ENCODE results near the gene ACAD10. TPM values are rescaled to one million over a fixed set of nuclear protein-coding genes. Genes with fewer than 3 reads are reported as not detected.

The ACAD10 gene
- total RNA-seq, 1 donor from 2014 or later: 36.6 TPM

GRCh38 chr12:111656016-111656415, 29.8 kb upstream of the ACAD10 start:
- Histone ChIP-seq H3K36me3 (peaks cover 99% of the 10 kb centered on the region), H3K4me1 (no peaks in the 10 kb centered on the region), H3K27me3 (ENCODE audit: low read depth) (no peaks in the 10 kb centered on the region), H3K4me3 (no peak overlapping the region), H3K27ac (replicated peaks) (no peak overlapping the region), H3K9me3 (replicated peaks) (no peaks in the 10 kb centered on the region)
- intact Hi-C loops (cut with micrococcal nuclease): no loop called here
- TF ChIP-seq CTCF (IDR thresholded peaks at IDR 0.05; ENCODE audit: borderline replicate concordance): no peak
- DNase-seq: no peak

- intact Hi-C loops (cut with micrococcal nuclease): no loop called here
Measured at GRCh38 chr12:111664499-111664898, 21.4 kb upstream of the ACAD10 start.

GRCh38 chr12:111664961-111665865, 20.6 kb upstream of the ACAD10 start:
- Histone ChIP-seq H3K27me3 (ENCODE audit: low read depth) (no peaks in the 10 kb centered on the region), H3K4me1 (no peaks in the 10 kb centered on the region), H3K36me3 (peaks cover 98% of the 10 kb centered on the region), H3K27ac (replicated peaks) (no peak overlapping the region), H3K9me3 (replicated peaks) (no peaks in the 10 kb centered on the region), H3K4me3 (no peak overlapping the region)
- no peak for DNase-seq
- intact Hi-C loops (cut with micrococcal nuclease): no loop called here
- TF ChIP-seq CTCF (IDR thresholded peaks at IDR 0.05; ENCODE audit: borderline replicate concordance): no peak

More at GRCh38 chr12:111664499-111664898, 21.4 kb upstream of the ACAD10 start:
- H3K27me3 ChIP-seq (ENCODE audit: low read depth): no peaks in the 10 kb centered on the region
- no peak for TF ChIP-seq CTCF (IDR thresholded peaks at IDR 0.05; ENCODE audit: borderline replicate concordance)
- no peak overlapping the region for H3K27ac ChIP-seq (replicated peaks)
- no peaks in the 10 kb centered on the region for H3K9me3 ChIP-seq (replicated peaks)
- peaks cover 98% of the 10 kb centered on the region for H3K36me3 ChIP-seq
- DNase-seq: no peak
- no peaks in the 10 kb centered on the region for H3K4me1 ChIP-seq
- H3K4me3 ChIP-seq: no peak overlapping the region

GRCh38 chr12:111672822-111673381, 13.0 kb upstream of the ACAD10 start:
- DNase-seq: no peak
- Histone ChIP-seq H3K27ac (replicated peaks) (no peak overlapping the region), H3K9me3 (replicated peaks) (no peaks in the 10 kb centered on the region), H3K27me3 (ENCODE audit: low read depth) (no peaks in the 10 kb centered on the region), H3K36me3 (peaks cover 94% of the 10 kb centered on the region), H3K4me1 (no peaks in the 10 kb centered on the region), H3K4me3 (no peak overlapping the region)
- intact Hi-C loops (cut with micrococcal nuclease): no loop called here
- TF ChIP-seq CTCF (IDR thresholded peaks at IDR 0.05; ENCODE audit: borderline replicate concordance): no peak

- intact Hi-C loops (cut with micrococcal nuclease): no loop called here
- H3K27ac ChIP-seq (replicated peaks): no peak overlapping the region
Measured at GRCh38 chr12:111673503-111673902, 12.3 kb upstream of the ACAD10 start.

More at GRCh38 chr12:111673503-111673902, 12.3 kb upstream of the ACAD10 start:
- peaks cover 95% of the 10 kb centered on the region for H3K36me3 ChIP-seq
- H3K27me3 ChIP-seq (ENCODE audit: low read depth): no peaks in the 10 kb centered on the region
- TF ChIP-seq CTCF (IDR thresholded peaks at IDR 0.05; ENCODE audit: borderline replicate concordance): peak; percentile 52
- no peaks in the 10 kb centered on the region for H3K4me1 ChIP-seq
- no peak for DNase-seq
- no peaks in the 10 kb centered on the region for H3K9me3 ChIP-seq (replicated peaks)
- H3K4me3 ChIP-seq: no peak overlapping the region

Data from left ventricle myocardium inferior (tissue), 1 donor.